ENCODE measurements around the gene TPRA1. TPM values are rescaled to one million over a fixed set of nuclear protein-coding genes. Genes with fewer than 3 reads are reported as not detected.

The TPRA1 gene
- total RNA-seq, 1 experiment from 2014 or later: 24.2 TPM

DNA sequence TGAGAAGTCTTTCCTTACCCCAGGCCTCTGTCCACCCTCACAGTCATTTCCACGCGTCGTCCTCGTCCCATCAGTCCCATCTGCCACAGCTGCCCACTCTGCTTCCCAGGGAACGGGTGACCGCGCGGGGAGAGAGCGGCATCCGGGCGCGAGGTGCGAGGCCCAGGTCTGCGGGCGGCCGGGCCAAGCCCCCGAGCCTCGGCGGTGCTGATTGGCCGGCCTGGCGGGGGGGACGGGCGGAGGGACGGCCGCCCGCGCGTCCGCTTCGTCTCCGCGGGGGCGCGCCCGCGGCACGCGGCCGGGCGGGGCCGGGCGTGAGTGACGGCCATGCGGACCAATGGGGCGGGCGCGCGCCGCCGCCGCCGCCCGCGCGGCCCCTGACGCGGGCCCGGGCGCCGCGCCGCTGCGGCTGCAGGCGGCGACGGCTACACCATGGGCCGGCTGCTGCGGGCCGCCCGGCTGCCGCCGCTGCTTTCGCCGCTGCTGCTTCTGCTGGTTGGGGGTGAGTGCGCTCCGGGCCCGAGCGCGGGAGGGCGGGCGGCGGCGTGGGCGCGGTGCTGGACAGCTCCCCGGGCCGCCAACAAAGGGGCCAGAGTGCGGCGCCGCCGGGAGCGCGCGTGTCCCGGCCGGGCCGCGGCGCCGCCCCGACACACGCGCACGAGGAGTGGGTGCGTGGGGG, 38.4 kb upstream of the TPRA1 start, which contains the start of gene PODXL2 (continued):
- TF ChIP-seq, protein P1, sequence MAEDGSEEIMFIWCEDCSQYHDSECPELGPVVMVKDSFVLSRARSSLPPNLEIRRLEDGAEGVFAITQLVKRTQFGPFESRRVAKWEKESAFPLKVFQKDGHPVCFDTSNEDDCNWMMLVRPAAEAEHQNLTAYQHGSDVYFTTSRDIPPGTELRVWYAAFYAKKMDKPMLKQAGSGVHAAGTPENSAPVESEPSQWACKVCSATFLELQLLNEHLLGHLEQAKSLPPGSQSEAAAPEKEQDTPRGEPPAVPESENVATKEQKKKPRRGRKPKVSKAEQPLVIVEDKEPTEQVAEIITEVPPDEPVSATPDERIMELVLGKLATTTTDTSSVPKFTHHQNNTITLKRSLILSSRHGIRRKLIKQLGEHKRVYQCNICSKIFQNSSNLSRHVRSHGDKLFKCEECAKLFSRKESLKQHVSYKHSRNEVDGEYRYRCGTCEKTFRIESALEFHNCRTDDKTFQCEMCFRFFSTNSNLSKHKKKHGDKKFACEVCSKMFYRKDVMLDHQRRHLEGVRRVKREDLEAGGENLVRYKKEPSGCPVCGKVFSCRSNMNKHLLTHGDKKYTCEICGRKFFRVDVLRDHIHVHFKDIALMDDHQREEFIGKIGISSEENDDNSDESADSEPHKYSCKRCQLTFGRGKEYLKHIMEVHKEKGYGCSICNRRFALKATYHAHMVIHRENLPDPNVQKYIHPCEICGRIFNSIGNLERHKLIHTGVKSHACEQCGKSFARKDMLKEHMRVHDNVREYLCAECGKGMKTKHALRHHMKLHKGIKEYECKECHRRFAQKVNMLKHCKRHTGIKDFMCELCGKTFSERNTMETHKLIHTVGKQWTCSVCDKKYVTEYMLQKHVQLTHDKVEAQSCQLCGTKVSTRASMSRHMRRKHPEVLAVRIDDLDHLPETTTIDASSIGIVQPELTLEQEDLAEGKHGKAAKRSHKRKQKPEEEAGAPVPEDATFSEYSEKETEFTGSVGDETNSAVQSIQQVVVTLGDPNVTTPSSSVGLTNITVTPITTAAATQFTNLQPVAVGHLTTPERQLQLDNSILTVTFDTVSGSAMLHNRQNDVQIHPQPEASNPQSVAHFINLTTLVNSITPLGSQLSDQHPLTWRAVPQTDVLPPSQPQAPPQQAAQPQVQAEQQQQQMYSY (CRISPR knock-in tag; IDR thresholded peaks at IDR 0.05): 0 out of 2 replicates have a peak, but pooled peaks have one; percentile 16
- TF ChIP-seq, protein P2, sequence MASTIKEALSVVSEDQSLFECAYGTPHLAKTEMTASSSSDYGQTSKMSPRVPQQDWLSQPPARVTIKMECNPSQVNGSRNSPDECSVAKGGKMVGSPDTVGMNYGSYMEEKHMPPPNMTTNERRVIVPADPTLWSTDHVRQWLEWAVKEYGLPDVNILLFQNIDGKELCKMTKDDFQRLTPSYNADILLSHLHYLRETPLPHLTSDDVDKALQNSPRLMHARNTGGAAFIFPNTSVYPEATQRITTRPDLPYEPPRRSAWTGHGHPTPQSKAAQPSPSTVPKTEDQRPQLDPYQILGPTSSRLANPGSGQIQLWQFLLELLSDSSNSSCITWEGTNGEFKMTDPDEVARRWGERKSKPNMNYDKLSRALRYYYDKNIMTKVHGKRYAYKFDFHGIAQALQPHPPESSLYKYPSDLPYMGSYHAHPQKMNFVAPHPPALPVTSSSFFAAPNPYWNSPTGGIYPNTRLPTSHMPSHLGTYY (CRISPR knock-in tag; IDR thresholded peaks at IDR 0.05): no peak
- TF ChIP-seq ZNF416 (CRISPR knock-in tag; IDR thresholded peaks at IDR 0.05) (0 out of 2 replicates have a peak, but pooled peaks have one; percentile 38), ZNF121 (CRISPR knock-in tag; IDR thresholded peaks at IDR 0.05) (no peak), NR3C1 (CRISPR knock-in tag; conservative IDR thresholded peaks at IDR 0.05; ENCODE audit: low read depth) (no peak), ZNF138 (CRISPR knock-in tag; conservative IDR thresholded peaks at IDR 0.05) (peak; percentile 86; the same call in 1 of the 2 replicates), HMGA2 (CRISPR knock-in tag; IDR thresholded peaks at IDR 0.05) (no peak), ESRRA (CRISPR knock-in tag; IDR thresholded peaks at IDR 0.05; ENCODE audit: borderline replicate concordance) (peak; percentile 88), ELF4 (CRISPR knock-in tag; IDR thresholded peaks at IDR 0.05; ENCODE audit: low read depth) (no peak), SOX15 (CRISPR knock-in tag; IDR thresholded peaks at IDR 0.05) (no peak), TP53 (CRISPR knock-in tag; IDR thresholded peaks at IDR 0.05) (peak; percentile 88; the same call in 1 of the 2 replicates), ZNF423 (CRISPR knock-in tag; IDR thresholded peaks at IDR 0.05) (no peak)
- TF ChIP-seq, protein P3, sequence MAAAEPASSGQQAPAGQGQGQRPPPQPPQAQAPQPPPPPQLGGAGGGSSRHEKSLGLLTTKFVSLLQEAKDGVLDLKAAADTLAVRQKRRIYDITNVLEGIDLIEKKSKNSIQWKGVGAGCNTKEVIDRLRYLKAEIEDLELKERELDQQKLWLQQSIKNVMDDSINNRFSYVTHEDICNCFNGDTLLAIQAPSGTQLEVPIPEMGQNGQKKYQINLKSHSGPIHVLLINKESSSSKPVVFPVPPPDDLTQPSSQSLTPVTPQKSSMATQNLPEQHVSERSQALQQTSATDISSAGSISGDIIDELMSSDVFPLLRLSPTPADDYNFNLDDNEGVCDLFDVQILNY (CRISPR knock-in tag; IDR thresholded peaks at IDR 0.05): 0 out of 2 replicates have a peak, but pooled peaks have one; percentile 56
- TF ChIP-seq, protein P4, sequence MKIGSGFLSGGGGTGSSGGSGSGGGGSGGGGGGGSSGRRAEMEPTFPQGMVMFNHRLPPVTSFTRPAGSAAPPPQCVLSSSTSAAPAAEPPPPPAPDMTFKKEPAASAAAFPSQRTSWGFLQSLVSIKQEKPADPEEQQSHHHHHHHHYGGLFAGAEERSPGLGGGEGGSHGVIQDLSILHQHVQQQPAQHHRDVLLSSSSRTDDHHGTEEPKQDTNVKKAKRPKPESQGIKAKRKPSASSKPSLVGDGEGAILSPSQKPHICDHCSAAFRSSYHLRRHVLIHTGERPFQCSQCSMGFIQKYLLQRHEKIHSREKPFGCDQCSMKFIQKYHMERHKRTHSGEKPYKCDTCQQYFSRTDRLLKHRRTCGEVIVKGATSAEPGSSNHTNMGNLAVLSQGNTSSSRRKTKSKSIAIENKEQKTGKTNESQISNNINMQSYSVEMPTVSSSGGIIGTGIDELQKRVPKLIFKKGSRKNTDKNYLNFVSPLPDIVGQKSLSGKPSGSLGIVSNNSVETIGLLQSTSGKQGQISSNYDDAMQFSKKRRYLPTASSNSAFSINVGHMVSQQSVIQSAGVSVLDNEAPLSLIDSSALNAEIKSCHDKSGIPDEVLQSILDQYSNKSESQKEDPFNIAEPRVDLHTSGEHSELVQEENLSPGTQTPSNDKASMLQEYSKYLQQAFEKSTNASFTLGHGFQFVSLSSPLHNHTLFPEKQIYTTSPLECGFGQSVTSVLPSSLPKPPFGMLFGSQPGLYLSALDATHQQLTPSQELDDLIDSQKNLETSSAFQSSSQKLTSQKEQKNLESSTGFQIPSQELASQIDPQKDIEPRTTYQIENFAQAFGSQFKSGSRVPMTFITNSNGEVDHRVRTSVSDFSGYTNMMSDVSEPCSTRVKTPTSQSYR (CRISPR knock-in tag; IDR thresholded peaks at IDR 0.05): peak; percentile 80; the same call in 1 of the 2 replicates
- TF ChIP-seq, protein P5, sequence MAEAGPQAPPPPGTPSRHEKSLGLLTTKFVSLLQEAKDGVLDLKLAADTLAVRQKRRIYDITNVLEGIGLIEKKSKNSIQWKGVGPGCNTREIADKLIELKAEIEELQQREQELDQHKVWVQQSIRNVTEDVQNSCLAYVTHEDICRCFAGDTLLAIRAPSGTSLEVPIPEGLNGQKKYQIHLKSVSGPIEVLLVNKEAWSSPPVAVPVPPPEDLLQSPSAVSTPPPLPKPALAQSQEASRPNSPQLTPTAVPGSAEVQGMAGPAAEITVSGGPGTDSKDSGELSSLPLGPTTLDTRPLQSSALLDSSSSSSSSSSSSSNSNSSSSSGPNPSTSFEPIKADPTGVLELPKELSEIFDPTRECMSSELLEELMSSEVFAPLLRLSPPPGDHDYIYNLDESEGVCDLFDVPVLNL (CRISPR knock-in tag; IDR thresholded peaks at IDR 0.05; ENCODE audit: borderline replicate concordance, low read depth): no peak
- TF ChIP-seq, protein P6, sequence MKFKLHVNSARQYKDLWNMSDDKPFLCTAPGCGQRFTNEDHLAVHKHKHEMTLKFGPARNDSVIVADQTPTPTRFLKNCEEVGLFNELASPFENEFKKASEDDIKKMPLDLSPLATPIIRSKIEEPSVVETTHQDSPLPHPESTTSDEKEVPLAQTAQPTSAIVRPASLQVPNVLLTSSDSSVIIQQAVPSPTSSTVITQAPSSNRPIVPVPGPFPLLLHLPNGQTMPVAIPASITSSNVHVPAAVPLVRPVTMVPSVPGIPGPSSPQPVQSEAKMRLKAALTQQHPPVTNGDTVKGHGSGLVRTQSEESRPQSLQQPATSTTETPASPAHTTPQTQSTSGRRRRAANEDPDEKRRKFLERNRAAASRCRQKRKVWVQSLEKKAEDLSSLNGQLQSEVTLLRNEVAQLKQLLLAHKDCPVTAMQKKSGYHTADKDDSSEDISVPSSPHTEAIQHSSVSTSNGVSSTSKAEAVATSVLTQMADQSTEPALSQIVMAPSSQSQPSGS (CRISPR knock-in tag; IDR thresholded peaks at IDR 0.05; ENCODE audit: borderline replicate concordance, low read depth): peak; percentile 64; the same call in 1 of the 2 replicates
- TF ChIP-seq, protein P7, sequence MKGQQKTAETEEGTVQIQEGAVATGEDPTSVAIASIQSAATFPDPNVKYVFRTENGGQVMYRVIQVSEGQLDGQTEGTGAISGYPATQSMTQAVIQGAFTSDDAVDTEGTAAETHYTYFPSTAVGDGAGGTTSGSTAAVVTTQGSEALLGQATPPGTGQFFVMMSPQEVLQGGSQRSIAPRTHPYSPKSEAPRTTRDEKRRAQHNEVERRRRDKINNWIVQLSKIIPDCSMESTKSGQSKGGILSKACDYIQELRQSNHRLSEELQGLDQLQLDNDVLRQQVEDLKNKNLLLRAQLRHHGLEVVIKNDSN (CRISPR knock-in tag; IDR thresholded peaks at IDR 0.05): peak; percentile 65; the same call in 1 of the 2 replicates
- TF ChIP-seq, protein P8, sequence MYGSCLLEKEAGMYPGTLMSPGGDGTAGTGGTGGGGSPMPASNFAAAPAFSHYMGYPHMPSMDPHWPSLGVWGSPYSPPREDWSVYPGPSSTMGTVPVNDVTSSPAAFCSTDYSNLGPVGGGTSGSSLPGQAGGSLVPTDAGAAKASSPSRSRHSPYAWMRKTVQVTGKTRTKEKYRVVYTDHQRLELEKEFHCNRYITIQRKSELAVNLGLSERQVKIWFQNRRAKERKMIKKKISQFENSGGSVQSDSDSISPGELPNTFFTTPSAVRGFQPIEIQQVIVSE (CRISPR knock-in tag; IDR thresholded peaks at IDR 0.05; ENCODE audit: borderline replicate concordance): no peak
- TF ChIP-seq, protein P9, sequence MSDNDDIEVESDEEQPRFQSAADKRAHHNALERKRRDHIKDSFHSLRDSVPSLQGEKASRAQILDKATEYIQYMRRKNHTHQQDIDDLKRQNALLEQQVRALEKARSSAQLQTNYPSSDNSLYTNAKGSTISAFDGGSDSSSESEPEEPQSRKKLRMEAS (CRISPR knock-in tag; IDR thresholded peaks at IDR 0.05): peak; percentile 96
- TF ChIP-seq, protein P10, sequence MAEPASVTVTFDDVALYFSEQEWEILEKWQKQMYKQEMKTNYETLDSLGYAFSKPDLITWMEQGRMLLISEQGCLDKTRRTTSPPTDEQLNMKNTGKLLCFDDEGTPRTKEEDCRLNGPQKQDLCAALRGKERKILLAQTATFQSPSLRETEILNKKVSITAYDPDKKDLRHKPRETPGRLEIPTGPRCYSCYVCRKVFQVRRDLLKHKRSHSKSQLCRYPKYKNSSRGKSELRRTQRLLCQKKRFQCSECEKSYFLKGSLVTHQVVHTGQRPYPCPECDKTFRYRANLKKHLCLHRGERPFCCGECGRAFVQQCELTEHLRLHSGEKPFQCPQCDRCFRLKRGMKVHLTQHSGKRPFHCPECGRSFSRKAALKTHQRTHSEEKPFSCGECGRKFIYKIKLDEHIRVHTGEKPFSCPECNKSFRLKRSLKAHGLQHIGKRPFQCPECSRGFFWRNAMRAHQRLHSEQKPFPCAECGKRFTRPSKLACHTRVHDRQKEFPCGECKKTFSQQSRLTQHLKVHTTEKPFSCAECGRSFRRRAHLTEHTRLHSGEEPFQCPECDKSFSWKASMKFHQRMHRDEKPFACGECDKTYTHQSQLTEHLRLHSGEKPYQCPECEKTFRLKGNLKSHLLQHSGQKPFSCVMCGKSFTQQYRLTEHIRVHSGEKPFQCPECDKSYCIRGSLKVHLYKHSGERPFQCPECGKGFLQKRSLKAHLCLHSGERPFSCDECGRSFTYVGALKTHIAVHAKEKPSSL (CRISPR knock-in tag; conservative IDR thresholded peaks at IDR 0.05): no peak
- TF ChIP-seq, protein P11, sequence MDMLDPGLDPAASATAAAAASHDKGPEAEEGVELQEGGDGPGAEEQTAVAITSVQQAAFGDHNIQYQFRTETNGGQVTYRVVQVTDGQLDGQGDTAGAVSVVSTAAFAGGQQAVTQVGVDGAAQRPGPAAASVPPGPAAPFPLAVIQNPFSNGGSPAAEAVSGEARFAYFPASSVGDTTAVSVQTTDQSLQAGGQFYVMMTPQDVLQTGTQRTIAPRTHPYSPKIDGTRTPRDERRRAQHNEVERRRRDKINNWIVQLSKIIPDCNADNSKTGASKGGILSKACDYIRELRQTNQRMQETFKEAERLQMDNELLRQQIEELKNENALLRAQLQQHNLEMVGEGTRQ (CRISPR knock-in tag; IDR thresholded peaks at IDR 0.05): no peak
